H1 (cell line): ENCODE measurements around the gene TNXB. TPM values are rescaled to one million over a fixed set of nuclear protein-coding genes. Genes with fewer than 3 reads are reported as not detected.

ENCODE experiments used
- CTBP2 ChIP-seq: IDR thresholded peaks from 2 replicates; pipeline ENCODE4 v1.7.0; 2011; ENCODE audit warnings: borderline replicate concordance, mild to moderate bottlenecking, moderate library complexity, mixed read lengths, low read length; ENCODE audit not compliant: insufficient read depth, insufficient read length
- KDM5A ChIP-seq: fragments of 200-600 bp; IDR thresholded peaks from 2 replicates; pipeline ENCODE4 v1.7.1; 2012; ENCODE audit warnings: mild to moderate bottlenecking, low read length, inconsistent platforms, mixed read lengths
- SP2 ChIP-seq: IDR thresholded peaks from 2 replicates; pipeline ENCODE4 v1.6.1; 2012; ENCODE audit warnings: mild to moderate bottlenecking, low read length, inconsistent platforms
- SUZ12 ChIP-seq: fragments of 200-600 bp; sonication (generic); IDR thresholded peaks from 2 replicates; pipeline ENCODE4 v1.6.1; 2012; ENCODE audit warnings: mild to moderate bottlenecking, inconsistent platforms, low read length, moderate library complexity, mixed read lengths
- YY1 ChIP-seq: IDR thresholded peaks from 2 replicates; pipeline ENCODE4 v1.6.1; 2011; ENCODE audit warnings: low read depth, mild to moderate bottlenecking, low read length
- ZNF274 ChIP-seq: IDR thresholded peaks from 2 replicates; pipeline ENCODE4 v1.7.0; 2012; ENCODE audit warnings: low read length, borderline replicate concordance; ENCODE audit errors: extremely low read depth
- polyA plus RNA-seq, 7 experiments: library from polyadenylated mRNA; depleted of rRNA in 3 of 7; stranded (reverse) in 5 of 7; unstranded in 2 of 7; fragments of >200 nt in 5 of 7; fragments of 200-250 nt in 2 of 7; gene quantifications; 1 replicate in 5 of 7; 2 replicates in 1 of 7; 4 replicates in 1 of 7; pipeline versions ENCODE4 v1.2.1 to v1.2.3, GENCODE V29; 2011 to 2013; ENCODE audit warnings: missing spikeins in 2 of 7, mixed read lengths in 2 of 7
- total RNA-seq: library from RNA; stranded (reverse); fragmentation: NEBNext Ultra II Directional; extraction: Animal tissue kit (Norgen Biotek cat#: 25700); gene quantifications from 2 replicates; pipeline ENCODE4 v1.2.1, GENCODE V29; 2021

Gene TNXB
- total and polyA plus RNA-seq, 2 of the 8 experiments (the other 6 are each of a cell fraction or from before 2014, with no cell fraction given), result 3.1 to 4.8 TPM

- TF ChIP-seq SUZ12 (no peak), ZNF274 (no peak), YY1 (no peak), KDM5A (no peak), SP2 (no peak), CTBP2 (no peak)
Observed at GRCh38 chr6:32074996-32075532, 34.1 kb downstream of the TNXB start (continued).
